Measurements from ENCODE around the gene USP51. TPM values are rescaled to one million over a fixed set of nuclear protein-coding genes. Genes with fewer than 3 reads are reported as not detected.
"Not testable (repeated sequence)": the region's sequence is repeated elsewhere in the genome, so short reads cannot be mapped to it uniquely, and the experiment has no call there.

USP51 gene
- total RNA-seq, 2 donors from 2014 or later = 1.7 to 2.2 TPM

DNA sequence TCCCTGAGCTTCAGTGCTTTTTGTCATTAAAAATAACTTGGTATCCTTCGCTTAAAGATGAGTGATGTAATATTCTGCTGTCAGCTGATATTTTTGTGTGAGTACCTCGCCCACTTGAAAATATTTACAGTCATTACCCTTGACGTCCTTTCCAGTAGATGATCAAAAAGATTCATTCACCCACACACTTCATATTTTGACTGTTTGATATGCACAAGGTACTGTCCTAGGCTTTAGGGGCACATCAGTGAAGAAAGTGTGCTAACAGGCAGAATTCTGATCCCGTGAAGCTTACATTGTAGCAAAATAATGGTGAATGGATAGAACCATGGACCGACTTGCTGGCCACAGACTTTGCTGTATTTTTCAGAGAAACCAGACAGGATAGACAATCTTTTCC is 18.1 kb upstream of the USP51 start:
- H3K27ac ChIP-seq; H3K36me3 ChIP-seq; H3K9me3 ChIP-seq; H3K4me3 ChIP-seq; H3K4me1 ChIP-seq; H3K27me3 ChIP-seq; DNase-seq (ENCODE audit: low spot score): not testable (repeated sequence)

DNA sequence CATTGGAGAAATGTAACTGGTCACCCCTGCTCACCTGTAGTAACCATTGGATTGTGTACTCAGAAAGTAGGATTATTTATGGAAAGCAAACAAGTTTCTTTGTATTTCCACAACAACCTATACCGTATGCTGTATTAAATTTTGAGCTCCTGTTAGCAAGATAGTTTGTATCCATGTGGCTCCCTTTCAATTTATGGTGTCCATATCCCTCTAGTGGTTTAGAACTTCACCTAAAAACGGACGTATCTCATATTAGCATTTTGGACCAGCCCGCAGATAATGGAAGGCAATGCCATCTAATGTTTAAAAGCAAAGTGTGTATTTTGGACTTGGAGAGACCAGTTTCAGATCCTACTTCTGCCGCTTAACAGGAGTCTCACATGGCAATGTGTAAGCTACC is 17.4 kb upstream of the USP51 start:
- not testable (repeated sequence) for DNase-seq (ENCODE audit: low spot score); H3K27me3 ChIP-seq; H3K4me1 ChIP-seq; H3K27ac ChIP-seq; H3K36me3 ChIP-seq; H3K4me3 ChIP-seq; H3K9me3 ChIP-seq

DNA sequence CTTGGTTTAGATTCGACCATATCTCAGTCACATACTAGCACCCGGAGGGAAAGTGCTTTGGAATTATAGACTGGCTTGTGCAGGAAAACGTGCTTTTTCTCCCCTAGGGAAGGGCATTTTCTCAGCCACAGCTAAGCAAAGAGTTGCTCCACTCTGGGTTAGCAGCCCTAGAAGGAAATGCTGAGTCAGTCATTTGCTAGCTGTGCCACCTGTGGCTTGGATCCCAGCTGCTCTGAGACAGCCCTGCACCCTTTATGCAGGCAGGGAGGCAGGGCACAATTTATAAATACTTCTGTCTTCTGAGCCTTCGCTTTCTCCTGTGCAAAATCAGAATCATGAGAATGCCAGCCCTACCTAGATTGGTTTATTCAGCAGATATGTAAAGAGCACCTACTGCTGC is 1.3 kb upstream of the USP51 start:
- no peaks in the 10 kb centered on the region for H3K9me3 ChIP-seq
- peaks cover 0 to 5% of the 10 kb centered on the region in 2 donors for H3K4me1 ChIP-seq
- no peak for DNase-seq (ENCODE audit: low spot score)
- no peaks in the 10 kb centered on the region for H3K27me3 ChIP-seq
- H3K27ac ChIP-seq = no peak overlapping the region
- H3K4me3 ChIP-seq = no peak overlapping the region
- TF ChIP-seq, protein P1, sequence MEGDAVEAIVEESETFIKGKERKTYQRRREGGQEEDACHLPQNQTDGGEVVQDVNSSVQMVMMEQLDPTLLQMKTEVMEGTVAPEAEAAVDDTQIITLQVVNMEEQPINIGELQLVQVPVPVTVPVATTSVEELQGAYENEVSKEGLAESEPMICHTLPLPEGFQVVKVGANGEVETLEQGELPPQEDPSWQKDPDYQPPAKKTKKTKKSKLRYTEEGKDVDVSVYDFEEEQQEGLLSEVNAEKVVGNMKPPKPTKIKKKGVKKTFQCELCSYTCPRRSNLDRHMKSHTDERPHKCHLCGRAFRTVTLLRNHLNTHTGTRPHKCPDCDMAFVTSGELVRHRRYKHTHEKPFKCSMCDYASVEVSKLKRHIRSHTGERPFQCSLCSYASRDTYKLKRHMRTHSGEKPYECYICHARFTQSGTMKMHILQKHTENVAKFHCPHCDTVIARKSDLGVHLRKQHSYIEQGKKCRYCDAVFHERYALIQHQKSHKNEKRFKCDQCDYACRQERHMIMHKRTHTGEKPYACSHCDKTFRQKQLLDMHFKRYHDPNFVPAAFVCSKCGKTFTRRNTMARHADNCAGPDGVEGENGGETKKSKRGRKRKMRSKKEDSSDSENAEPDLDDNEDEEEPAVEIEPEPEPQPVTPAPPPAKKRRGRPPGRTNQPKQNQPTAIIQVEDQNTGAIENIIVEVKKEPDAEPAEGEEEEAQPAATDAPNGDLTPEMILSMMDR (IDR thresholded peaks at IDR 0.05) = no peak
- no peaks in the 10 kb centered on the region for H3K36me3 ChIP-seq

DNA sequence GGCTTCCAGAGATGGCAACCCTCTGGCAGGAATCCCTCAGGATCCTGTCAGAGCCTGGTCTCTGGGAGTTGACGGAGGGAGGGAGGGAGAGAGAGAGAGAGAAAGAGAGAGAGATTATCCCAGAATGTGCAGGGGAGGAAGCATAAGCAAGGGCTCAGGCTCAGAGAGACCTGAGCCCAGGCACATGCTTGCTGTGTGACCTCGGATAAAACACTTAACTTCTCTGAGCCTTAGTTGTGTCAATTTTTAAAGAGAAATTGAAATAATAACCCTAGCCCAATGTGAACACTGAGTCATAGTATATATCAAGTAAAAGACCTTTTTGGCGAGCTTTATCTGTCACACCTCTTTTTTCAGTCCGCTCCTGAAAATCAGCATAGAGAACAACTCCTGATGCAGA is 473 bp upstream of the USP51 start:
- H3K27me3 ChIP-seq = no peaks in the 10 kb centered on the region
- TF ChIP-seq, protein P1 (IDR thresholded peaks at IDR 0.05) = no peak
- H3K9me3 ChIP-seq = no peaks in the 10 kb centered on the region
- H3K4me3 ChIP-seq = peak overlapping the region; percentile 55 to 63
- H3K4me1 ChIP-seq = peaks cover 0 to 5% of the 10 kb centered on the region in 2 donors
- H3K27ac ChIP-seq = peak overlapping the region; percentile 92 to 93
- no peak for DNase-seq (ENCODE audit: low spot score)
- H3K36me3 ChIP-seq = no peaks in the 10 kb centered on the region

DNA sequence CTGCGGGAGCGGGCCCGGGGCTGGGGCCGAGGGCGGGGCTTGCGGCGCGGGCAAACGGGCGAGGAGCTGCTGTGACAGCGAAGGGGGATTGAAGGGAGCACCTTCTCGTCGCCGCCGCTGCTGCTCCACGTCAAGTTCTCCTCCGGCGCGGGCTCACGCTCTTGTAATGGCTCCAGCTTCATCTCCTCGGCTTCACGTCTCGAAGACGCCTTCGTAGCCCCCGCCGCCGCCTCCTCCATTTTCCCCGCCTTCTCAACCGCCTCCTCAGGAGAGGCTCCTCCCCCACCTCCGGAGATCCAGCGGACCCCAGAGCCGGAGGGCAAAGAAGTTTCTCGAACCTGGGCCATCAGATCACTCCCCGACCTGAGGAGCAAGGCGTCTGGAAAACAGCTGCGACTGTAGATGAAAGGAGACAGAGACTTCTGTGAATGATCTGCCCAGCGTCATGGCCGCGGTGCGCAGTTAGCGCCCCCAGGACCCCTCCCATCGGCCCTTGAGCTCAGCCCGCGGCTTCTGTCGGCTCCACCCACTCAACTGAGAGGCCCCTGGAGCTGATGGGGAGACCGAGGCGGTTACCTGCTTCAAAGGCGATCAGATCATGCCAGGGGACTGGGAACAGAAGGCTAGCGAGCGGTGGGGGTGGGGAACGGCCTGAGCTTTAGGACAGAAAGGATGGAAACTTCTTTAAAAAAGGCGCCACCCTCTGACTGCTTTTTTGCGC is 895 bp downstream of the USP51 start:
- TF ChIP-seq, protein P1 (IDR thresholded peaks at IDR 0.05) = no peak
- H3K4me1 ChIP-seq = peaks cover 0 to 5% of the 10 kb centered on the region in 2 donors
- no peaks in the 10 kb centered on the region for H3K27me3 ChIP-seq
- H3K4me3 ChIP-seq = peak overlapping the region; percentile 55 to 63
- DNase-seq (ENCODE audit: low spot score) = peak; percentile 75
- H3K27ac ChIP-seq = peak overlapping the region; percentile 92 to 93
- no peaks in the 10 kb centered on the region for H3K36me3 ChIP-seq
- no peaks in the 10 kb centered on the region for H3K9me3 ChIP-seq

DNA sequence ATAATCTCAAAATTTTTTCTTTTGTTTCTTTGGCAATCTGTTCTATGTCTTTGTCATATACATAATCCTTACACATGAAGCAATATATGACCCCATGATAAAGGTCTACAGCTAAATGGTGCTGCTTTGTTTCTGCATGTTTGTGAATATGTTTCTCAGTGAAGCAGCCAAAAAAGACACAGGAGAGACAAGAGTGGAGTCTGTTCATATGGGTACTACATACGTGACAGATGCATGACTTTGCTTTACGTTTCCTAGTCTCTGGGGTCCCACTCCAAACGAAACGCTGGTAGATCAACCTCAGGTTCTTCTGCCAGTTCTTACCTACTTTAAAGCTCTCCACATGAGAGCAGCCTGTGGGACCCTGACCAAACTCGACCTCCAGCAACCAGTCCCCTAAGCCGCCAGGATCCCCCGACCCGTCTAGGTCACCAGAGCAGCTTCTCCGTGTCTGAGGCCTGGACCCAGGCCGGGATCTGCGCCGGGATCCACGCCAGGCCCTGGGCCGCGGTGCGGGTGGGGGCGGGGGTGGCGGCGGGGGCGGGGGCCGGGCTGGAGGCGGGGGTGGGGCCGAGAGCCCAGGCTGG is 1.5 kb downstream of the USP51 start:
- TF ChIP-seq, protein P1 (IDR thresholded peaks at IDR 0.05) = no peak
- no peak for DNase-seq (ENCODE audit: low spot score)
- Histone ChIP-seq H3K36me3 (no peaks in the 10 kb centered on the region), H3K4me1 (peaks cover 0 to 5% of the 10 kb centered on the region in 2 donors), H3K27me3 (no peaks in the 10 kb centered on the region), H3K4me3 (peak overlapping the region; percentile 55 to 63), H3K27ac (peak overlapping the region; percentile 92 to 93), H3K9me3 (no peaks in the 10 kb centered on the region)

DNA sequence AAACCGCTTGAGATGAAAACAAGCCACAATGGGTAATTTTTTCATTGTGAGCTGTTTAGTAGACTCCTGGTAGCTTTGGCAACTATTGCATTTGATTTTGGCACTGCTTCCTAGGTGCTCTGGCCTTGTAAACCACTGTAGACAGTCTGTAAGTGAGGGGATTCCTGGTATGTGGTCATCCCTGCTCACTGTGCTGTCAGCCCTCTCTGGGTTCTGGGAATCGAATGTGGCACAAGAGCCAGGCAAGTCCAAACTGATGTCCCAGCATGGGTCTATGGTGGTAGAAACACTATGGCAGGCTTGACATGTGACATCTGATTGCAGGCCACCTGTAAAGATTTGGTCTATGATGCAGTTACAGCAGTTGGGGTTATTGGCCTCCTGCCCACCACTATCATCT is 2.5 kb downstream of the USP51 start:
- Histone ChIP-seq H3K9me3 (no peaks in the 10 kb centered on the region), H3K27ac (no peak overlapping the region), H3K4me3 (no peak overlapping the region), H3K27me3 (no peaks in the 10 kb centered on the region), H3K4me1 (peaks cover 0 to 5% of the 10 kb centered on the region in 2 donors), H3K36me3 (no peaks in the 10 kb centered on the region)
- DNase-seq (ENCODE audit: low spot score) = no peak
- TF ChIP-seq, protein P1 (IDR thresholded peaks at IDR 0.05) = no peak
